ENCODE data around the gene SCCPDH. TPM values are rescaled to one million over a fixed set of nuclear protein-coding genes. Genes with fewer than 3 reads are reported as not detected.

The SCCPDH gene
- total and polyA plus RNA-seq, 8 donors, result 28.3 to 45.0 (median 42.5) TPM

GRCh38 chr1:246761396-246761795 lies 37.2 kb downstream of the SCCPDH start:
- ATAC-seq, result no peak
- no peak for TF ChIP-seq CTCF (IDR thresholded peaks at IDR 0.05)
- peaks cover 0 to 44% of the 10 kb centered on the region in 2 donors for H3K36me3 ChIP-seq
- no peak overlapping the region for H3K4me3 ChIP-seq
- intact Hi-C loops (cut with DNase I), result no loop called here
- no peak overlapping the region for H3K27ac ChIP-seq
- no peaks in the 10 kb centered on the region for H3K27me3 ChIP-seq
- H3K9me3 ChIP-seq, result no peaks in the 10 kb centered on the region
- DNase-seq, result no peak
- H3K4me1 ChIP-seq, result no peaks in the 10 kb centered on the region

GRCh38 chr1:246765521-246765920 lies 41.3 kb downstream of the SCCPDH start:
- Histone ChIP-seq H3K4me1 (no peaks in the 10 kb centered on the region), H3K9me3 (no peaks in the 10 kb centered on the region), H3K4me3 (no peak overlapping the region), H3K27ac (no peak overlapping the region), H3K36me3 (peaks cover 0 to 65% of the 10 kb centered on the region in 2 donors), H3K27me3 (no peaks in the 10 kb centered on the region)
- ATAC-seq (no peak), DNase-seq (no peak)
- intact Hi-C loops (cut with DNase I), result no loop called here
- TF ChIP-seq CTCF (IDR thresholded peaks at IDR 0.05), result no peak

DNA sequence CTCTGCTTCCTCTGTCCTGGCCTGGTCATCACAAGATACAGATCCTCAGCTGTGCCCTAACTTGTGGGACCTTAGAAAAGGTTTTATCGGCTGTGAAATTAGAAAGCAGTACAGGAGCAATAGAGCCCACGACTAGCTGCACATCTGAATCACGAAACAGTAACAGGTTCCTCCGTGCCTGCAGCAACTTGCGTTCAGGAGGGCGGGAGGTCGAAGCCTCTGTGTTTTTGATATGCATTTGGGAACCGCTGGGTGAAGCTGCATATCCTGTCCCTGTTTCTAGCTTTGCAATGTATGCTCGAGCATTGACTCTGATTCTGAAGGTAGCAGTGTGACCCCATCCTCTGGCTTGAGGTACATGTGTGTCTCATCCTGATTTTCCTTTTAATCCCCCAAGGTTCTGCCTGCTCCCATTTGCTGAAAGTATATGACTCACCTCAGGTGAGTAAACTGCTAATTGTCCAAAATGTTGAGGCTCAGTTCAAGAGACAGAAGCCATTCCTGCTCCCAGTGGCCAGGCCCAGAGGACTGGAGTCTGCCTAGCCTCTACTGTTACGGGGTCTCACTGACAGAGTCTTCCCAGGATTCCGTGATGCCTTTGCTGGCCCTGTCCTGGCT lies 44.3 kb downstream of the SCCPDH start:
- no peak for ATAC-seq

DNA sequence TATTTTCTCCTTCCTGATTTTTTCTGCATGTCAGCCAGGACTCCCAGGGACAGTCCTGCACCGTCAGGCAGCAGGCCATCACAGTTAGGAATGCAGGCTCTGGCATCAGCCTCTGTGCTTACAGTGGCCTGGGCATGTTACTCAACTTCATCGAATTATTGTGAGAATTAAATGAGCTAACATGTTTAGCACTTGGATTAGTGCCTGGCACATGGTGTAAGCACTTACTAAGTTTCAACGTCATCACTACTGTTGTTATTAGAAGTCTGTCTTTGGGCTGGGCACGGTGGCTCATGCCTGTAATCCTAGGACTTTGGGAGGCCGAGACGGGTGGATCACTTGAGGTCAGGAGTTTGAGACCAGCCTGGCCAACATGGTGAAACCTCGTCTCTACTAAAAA lies 45.1 kb downstream of the SCCPDH start:
- H3K27me3 ChIP-seq, result no peaks in the 10 kb centered on the region
- peak in 2 of 4 donors; percentile 57 to 69 for DNase-seq
- ATAC-seq, result peak; percentile 38
- no peak overlapping the region for H3K4me3 ChIP-seq
- no peaks in the 10 kb centered on the region for H3K9me3 ChIP-seq
- intact Hi-C loops (cut with DNase I), result no loop called here
- TF ChIP-seq CTCF (IDR thresholded peaks at IDR 0.05), result no peak
- H3K27ac ChIP-seq, result no peak overlapping the region
- H3K36me3 ChIP-seq, result peaks cover 0 to 38% of the 10 kb centered on the region in 2 donors
- H3K4me1 ChIP-seq, result no peaks in the 10 kb centered on the region

More for the DNA sequence above, 44.3 kb downstream of the SCCPDH start:
- no peak for TF ChIP-seq CTCF (IDR thresholded peaks at IDR 0.05)
- intact Hi-C loops (cut with DNase I), result no loop called here
- Histone ChIP-seq H3K4me1 (no peaks in the 10 kb centered on the region), H3K36me3 (peaks cover 0 to 38% of the 10 kb centered on the region in 2 donors), H3K4me3 (no peak overlapping the region), H3K9me3 (no peaks in the 10 kb centered on the region), H3K27me3 (no peaks in the 10 kb centered on the region), H3K27ac (no peak overlapping the region)
- DNase-seq, result no peak

DNA sequence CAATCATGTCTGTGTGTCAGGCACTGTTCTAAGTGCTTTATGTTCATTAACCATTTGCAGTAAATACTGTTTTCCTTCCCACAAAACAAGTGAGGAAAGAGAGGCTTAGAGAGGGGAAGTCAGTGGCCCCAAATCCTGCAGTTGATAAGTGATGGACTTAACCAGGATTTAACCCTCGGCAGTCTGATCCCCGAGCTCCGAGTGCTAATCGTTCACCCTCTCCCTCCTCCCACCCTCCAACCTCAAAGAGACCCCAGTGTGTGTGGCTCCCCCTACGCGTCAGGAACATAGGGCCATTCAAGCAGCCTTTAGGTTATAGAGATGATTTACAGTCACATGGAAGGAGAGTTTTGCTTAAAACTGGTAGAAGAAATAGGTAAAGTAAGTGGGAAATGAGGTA lies 47.2 kb downstream of the SCCPDH start:
- Histone ChIP-seq H3K36me3 (peaks cover 0 to 37% of the 10 kb centered on the region in 2 donors), H3K4me3 (no peak overlapping the region), H3K27ac (no peak overlapping the region), H3K27me3 (no peaks in the 10 kb centered on the region), H3K9me3 (no peaks in the 10 kb centered on the region), H3K4me1 (no peaks in the 10 kb centered on the region)
- DNase-seq, result no peak
- no peak for TF ChIP-seq CTCF (IDR thresholded peaks at IDR 0.05)
- no peak for ATAC-seq
- intact Hi-C loops (cut with DNase I), result no loop called here

Measured in left lung (tissue), 10 donors.